B cell (primary cell): ENCODE results near the gene TDRKH. TPM values are rescaled to one million over a fixed set of nuclear protein-coding genes. Genes with fewer than 3 reads are reported as not detected.

Experiments
- ATAC-seq: fragments of 200-7000 bp; cut with Tn5 transposase; one replicate; pipeline ENCODE4 v1.10.0; 2021; ENCODE audit warnings: low read depth, mild to moderate bottlenecking, moderate number of reproducible peaks, moderate library complexity
- CTCF ChIA-PET: fragments of 350-600 bp; sonication (Branson Sonifier 250); formaldehyde crosslinking; loops from one replicate; lab custom pipeline; 2021; ENCODE audit warnings: antibody characterized with exemption, inconsistent platforms; lab: Charles Lee
- POLR2A ChIA-PET: fragments of 350-600 bp; sonication (Branson Sonifier 250); formaldehyde crosslinking; loops from one replicate; lab custom pipeline; 2021; ENCODE audit warnings: antibody characterized with exemption; lab: Charles Lee
- DNase-seq: peaks from one replicate; pipeline ENCODE4 v3.0.0; 2013
- H2AFZ ChIP-seq: 2 replicates; pipeline ENCODE4 v1.6.1; 2012; ENCODE audit warnings: mild to moderate bottlenecking, low read depth, low read length; ENCODE audit not compliant: insufficient read depth, poor library complexity, severe bottlenecking
- H3K27ac ChIP-seq, 2 donors: 1 replicate in 1 of 2; 2 replicates in 1 of 2; pipeline ENCODE4 v1.5.1; 2012 to 2013; ENCODE audit warnings: low read length in 2 of 2, mild to moderate bottlenecking in 2 of 2, moderate library complexity in 1 of 2
- H3K27me3 ChIP-seq, 4 experiments: fragments of 200-600 bp in 1 of 4; sonication (generic) in 1 of 4; replicated peaks in 1 of 4; 1 replicate in 2 of 4; 2 replicates in 2 of 4; pipeline versions ENCODE4 v1.6.1 to v1.7.0; 2013 to 2016; ENCODE audit warnings: low read length in 3 of 4, mild to moderate bottlenecking in 2 of 4, mixed read lengths in 1 of 4, moderate library complexity in 1 of 4; ENCODE audit not compliant: insufficient read depth in 4 of 4, control insufficient read depth in 3 of 4; ENCODE audit errors: control extremely low read depth in 1 of 4
- H3K36me3 ChIP-seq, 2 experiments: replicated peaks in 1 of 2; 1 replicate in 1 of 2; 2 replicates in 1 of 2; pipeline versions ENCODE4 v1.6.1 to v1.7.1; 2013; ENCODE audit warnings: low read length in 1 of 2; ENCODE audit not compliant: insufficient read depth in 2 of 2, control insufficient read depth in 1 of 2; ENCODE audit errors: control extremely low read depth in 1 of 2, extremely low read depth in 1 of 2
- H3K4me1 ChIP-seq, 2 donors: fragments of 200-600 bp in 1 of 2; sonication (generic) in 1 of 2; 1 replicate in 1 of 2; 2 replicates in 1 of 2; pipeline versions ENCODE4 v1.5.1 to v1.6.1; 2013 to 2017; ENCODE audit warnings: low read length in 2 of 2; ENCODE audit not compliant: control insufficient read depth in 2 of 2, insufficient read depth in 2 of 2
- H3K4me2 ChIP-seq: replicated peaks from 2 replicates; pipeline ENCODE3; 2012; ENCODE audit warnings: mild to moderate bottlenecking, low read depth, low read length; ENCODE audit not compliant: poor library complexity, severe bottlenecking
- H3K4me3 ChIP-seq, 5 experiments: fragments of 200-600 bp in 1 of 5; sonication (generic) in 1 of 5; 1 replicate in 3 of 5; 2 replicates in 2 of 5; pipeline versions ENCODE4 v1.5.1 to v1.7.0; 2011 to 2016; ENCODE audit warnings: low read length in 4 of 5, mild to moderate bottlenecking in 4 of 5, low read depth in 2 of 5, control low read depth in 1 of 5, moderate library complexity in 1 of 5; ENCODE audit not compliant: insufficient read depth in 1 of 5; ENCODE audit errors: control extremely low read depth in 1 of 5, extremely low read depth in 1 of 5
- H3K79me2 ChIP-seq: fragments of 200-600 bp; sonication (generic); one replicate; pipeline ENCODE4 v1.6.0; 2016; ENCODE audit warnings: low read length; ENCODE audit not compliant: control insufficient read depth, insufficient read depth
- H3K9ac ChIP-seq: fragments of 200-600 bp; sonication (generic); 2 replicates; pipeline ENCODE4 v1.6.1; 2017; ENCODE audit warnings: mild to moderate bottlenecking, low read length, moderate library complexity
- H3K9me3 ChIP-seq, 3 donors: one replicate each; pipeline versions ENCODE4 v1.6.1 to v1.7.1; 2013; ENCODE audit warnings: low read length in 2 of 3; ENCODE audit not compliant: control insufficient read depth in 2 of 3, insufficient read depth in 1 of 3; ENCODE audit errors: control extremely low read depth in 1 of 3
- H4K20me1 ChIP-seq: 2 replicates; pipeline ENCODE4 v1.6.0; 2012; ENCODE audit warnings: mild to moderate bottlenecking, low read length; ENCODE audit not compliant: insufficient read depth, control insufficient read depth, poor library complexity, severe bottlenecking
- H3K27ac Mint-ChIP-seq: one replicate; pipeline ENCODE4 v1.8.0; 2021; ENCODE audit warnings: mixed read lengths
- H3K27me3 Mint-ChIP-seq: one replicate; pipeline ENCODE4 v1.8.0; 2021; ENCODE audit warnings: mixed read lengths
- H3K4me1 Mint-ChIP-seq: one replicate; pipeline ENCODE4 v1.8.0; 2021; ENCODE audit warnings: mixed read lengths
- H3K4me3 Mint-ChIP-seq: one replicate; pipeline ENCODE4 v1.8.0; 2021; ENCODE audit warnings: mixed read lengths
- H3K9me3 Mint-ChIP-seq: one replicate; pipeline ENCODE4 v1.8.0; 2022; ENCODE audit warnings: mixed read lengths; ENCODE audit not compliant: insufficient read depth
- EZH2 ChIP-seq: IDR thresholded peaks from 2 replicates; pipeline ENCODE4 v1.6.1; 2012; ENCODE audit warnings: borderline replicate concordance, low read depth, mild to moderate bottlenecking, moderate library complexity, low read length; ENCODE audit not compliant: insufficient read depth, poor library complexity, severe bottlenecking
- WGBS: methylation state at CpG from one replicate; pipeline ENCODE4 v1.1.5; 2013; ENCODE audit warnings: missing lambda C conversion rate; ENCODE audit not compliant: insufficient coverage; 5-methylcytosine and 5-hydroxymethylcytosine counted together
- intact Hi-C: fragments of 100-400 bp; cut with micrococcal nuclease; formaldehyde crosslinking; loops from one replicate; pipeline ENCODE4 v1.10.0; 2022
- polyA plus RNA-seq: library from polyadenylated mRNA; depleted of rRNA; stranded (reverse); fragments of >200 nt; gene quantifications from 2 replicates; pipeline ENCODE4 v1.2.3, GENCODE V29; 2012
- total RNA-seq, 2 donors: library from RNA; stranded (reverse); fragments of 120-200 nt in 1 of 2; gene quantifications; 1 replicate in 1 of 2; 2 replicates in 1 of 2; pipeline versions ENCODE4 v1.2.3 to v1.2.4, GENCODE V29; 2013 to 2022
- TF ChIP-seq, protein P1 (sequence below): fragments of 200-600 bp; IDR thresholded peaks from one replicate; pipeline ENCODE4 v1.8.0; 2022; ENCODE audit warnings: antibody characterized with exemption, mild to moderate bottlenecking

The TDRKH gene
- total and polyA plus RNA-seq, 2 donors (not counting 1 experiment from before 2014, with no cell fraction given): 2.0 to 13.3 TPM

DNA sequence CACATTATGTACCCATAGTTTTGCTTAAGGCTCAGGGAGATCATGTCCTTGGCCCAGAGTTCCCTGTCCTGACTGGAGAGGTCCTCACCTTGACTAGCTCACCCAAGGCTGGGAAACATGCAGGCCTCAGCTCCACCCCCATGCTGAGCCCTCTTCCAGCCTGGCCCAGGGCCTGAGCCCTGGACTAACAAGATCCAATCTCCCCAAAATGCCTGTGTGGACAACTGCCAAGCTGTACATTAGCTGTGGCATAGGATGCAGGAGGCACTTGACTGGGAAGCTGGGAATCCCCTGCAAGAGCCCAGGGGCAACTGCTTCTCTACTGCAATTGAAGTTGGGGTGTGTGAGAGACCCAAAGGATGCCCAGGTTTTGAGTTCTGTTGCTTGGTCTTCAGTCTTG lies 12.9 kb upstream of the TDRKH start:
- no peaks in the 10 kb centered on the region for H3K36me3 ChIP-seq
- ATAC-seq: no peak
- no peaks in the 10 kb centered on the region for H3K79me2 ChIP-seq
- no peak overlapping the region for H3K9ac ChIP-seq
- H3K4me3 ChIP-seq: no peak overlapping the region
- Mint-ChIP-seq H3K27ac (no peak overlapping the region), H3K4me1 (peaks cover 9% of the 10 kb centered on the region), H3K4me3 (no peak overlapping the region), H3K9me3 (no peaks in the 10 kb centered on the region), H3K27me3 (peaks cover 24% of the 10 kb centered on the region)
- TF ChIP-seq EZH2: no peak
- TF ChIP-seq, protein P1, sequence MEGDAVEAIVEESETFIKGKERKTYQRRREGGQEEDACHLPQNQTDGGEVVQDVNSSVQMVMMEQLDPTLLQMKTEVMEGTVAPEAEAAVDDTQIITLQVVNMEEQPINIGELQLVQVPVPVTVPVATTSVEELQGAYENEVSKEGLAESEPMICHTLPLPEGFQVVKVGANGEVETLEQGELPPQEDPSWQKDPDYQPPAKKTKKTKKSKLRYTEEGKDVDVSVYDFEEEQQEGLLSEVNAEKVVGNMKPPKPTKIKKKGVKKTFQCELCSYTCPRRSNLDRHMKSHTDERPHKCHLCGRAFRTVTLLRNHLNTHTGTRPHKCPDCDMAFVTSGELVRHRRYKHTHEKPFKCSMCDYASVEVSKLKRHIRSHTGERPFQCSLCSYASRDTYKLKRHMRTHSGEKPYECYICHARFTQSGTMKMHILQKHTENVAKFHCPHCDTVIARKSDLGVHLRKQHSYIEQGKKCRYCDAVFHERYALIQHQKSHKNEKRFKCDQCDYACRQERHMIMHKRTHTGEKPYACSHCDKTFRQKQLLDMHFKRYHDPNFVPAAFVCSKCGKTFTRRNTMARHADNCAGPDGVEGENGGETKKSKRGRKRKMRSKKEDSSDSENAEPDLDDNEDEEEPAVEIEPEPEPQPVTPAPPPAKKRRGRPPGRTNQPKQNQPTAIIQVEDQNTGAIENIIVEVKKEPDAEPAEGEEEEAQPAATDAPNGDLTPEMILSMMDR: no peak
- no peak overlapping the region for H3K27ac ChIP-seq
- H3K27me3 ChIP-seq: peaks cover 0 to 22% (median 2%) of the 10 kb centered on the region in 4 experiments
- no peak for DNase-seq
- no peaks in the 10 kb centered on the region for H4K20me1 ChIP-seq
- peaks cover 0 to 3% (median 0%) of the 10 kb centered on the region in 3 donors for H3K9me3 ChIP-seq
- H3K4me2 ChIP-seq: no peak overlapping the region
- peaks cover 6 to 13% of the 10 kb centered on the region in 2 donors for H3K4me1 ChIP-seq
- ChIA-PET POLR2A (no interaction called here), CTCF (interaction anchor here (1.3 kb wide), 1 partner anchor 198 kb away, joined by 5 read pairs; no protein-coding TSS in a partner anchor)
- H2AFZ ChIP-seq: no peak overlapping the region
- intact Hi-C loops: no loop called here

DNA sequence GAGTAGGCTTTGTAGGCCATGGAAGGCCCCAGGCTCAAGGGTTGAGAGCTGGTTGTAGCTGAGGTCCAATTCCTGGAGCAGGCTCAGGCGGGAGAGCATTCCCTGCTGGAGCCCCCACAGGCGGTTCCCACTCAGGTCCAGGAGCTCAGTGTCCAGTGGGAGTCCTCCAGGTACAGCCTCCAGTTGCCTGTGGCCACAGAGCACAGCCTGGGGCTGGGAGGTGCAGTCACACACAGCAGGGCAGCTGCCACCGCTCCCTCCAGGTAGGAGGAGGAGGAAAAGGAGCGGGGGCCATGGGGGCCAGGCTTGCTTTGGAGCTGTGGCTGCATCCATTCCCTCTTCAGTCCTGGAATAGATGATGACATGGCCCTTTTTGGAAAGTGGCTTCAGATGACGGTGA lies 12.1 kb upstream of the TDRKH start:
- H3K27me3 Mint-ChIP-seq: peaks cover 18% of the 10 kb centered on the region
- ATAC-seq (no peak), DNase-seq (no peak)
- POLR2A ChIA-PET: no interaction called here
- Histone ChIP-seq H3K27me3 (peaks cover 0 to 22% (median 2%) of the 10 kb centered on the region in 4 experiments), H3K4me1 (peaks cover 6 to 13% of the 10 kb centered on the region in 2 donors), H4K20me1 (no peaks in the 10 kb centered on the region), H3K27ac (no peak overlapping the region), H3K9ac (no peak overlapping the region), H3K4me2 (no peak overlapping the region), H3K9me3 (peaks cover 0 to 3% (median 0%) of the 10 kb centered on the region in 3 donors), H3K36me3 (no peaks in the 10 kb centered on the region), H3K79me2 (no peaks in the 10 kb centered on the region), H2AFZ (no peak overlapping the region), H3K4me3 (no peak overlapping the region)
- WGBS: 96% methylated on average over 5 of the region's 5 CpGs
- intact Hi-C loops: no loop called here
- peaks cover 5% of the 10 kb centered on the region for H3K4me1 Mint-ChIP-seq
- no peak overlapping the region for H3K4me3 Mint-ChIP-seq
- no peak overlapping the region for H3K27ac Mint-ChIP-seq
- CTCF ChIA-PET: interaction anchor here (1.3 kb wide), 1 partner anchor 199 kb away, joined by 5 read pairs; no protein-coding TSS in a partner anchor
- TF ChIP-seq EZH2: no peak
- TF ChIP-seq, protein P1: no peak
- H3K9me3 Mint-ChIP-seq: no peaks in the 10 kb centered on the region
